Gastrocnemius medialis (tissue), 4 donors: ENCODE data around the gene TXLNG.

ENCODE experiments used
- POLR2A ChIP-seq, 2 donors: fragments of 450-650 bp; IDR thresholded peaks; one replicate each; pipeline ENCODE4 v1.6.1; 2017; ENCODE audit warnings: antibody characterized with exemption in 2 of 2, mild to moderate bottlenecking in 2 of 2, moderate library complexity in 2 of 2
- TF ChIP-seq, protein P1 (sequence below), 5 experiments: fragments of 450-650 bp in 3 of 5; fragments of 200-600 bp in 2 of 5; sonication (generic) in 2 of 5; IDR thresholded peaks in 4 of 5; conservative IDR thresholded peaks in 1 of 5; 1 replicate in 4 of 5; 2 replicates in 1 of 5; pipeline ENCODE4 v1.5.1; 2016 to 2019; ENCODE audit warnings: antibody characterized with exemption in 5 of 5, mild to moderate bottlenecking in 3 of 5, moderate library complexity in 3 of 5

DNA sequence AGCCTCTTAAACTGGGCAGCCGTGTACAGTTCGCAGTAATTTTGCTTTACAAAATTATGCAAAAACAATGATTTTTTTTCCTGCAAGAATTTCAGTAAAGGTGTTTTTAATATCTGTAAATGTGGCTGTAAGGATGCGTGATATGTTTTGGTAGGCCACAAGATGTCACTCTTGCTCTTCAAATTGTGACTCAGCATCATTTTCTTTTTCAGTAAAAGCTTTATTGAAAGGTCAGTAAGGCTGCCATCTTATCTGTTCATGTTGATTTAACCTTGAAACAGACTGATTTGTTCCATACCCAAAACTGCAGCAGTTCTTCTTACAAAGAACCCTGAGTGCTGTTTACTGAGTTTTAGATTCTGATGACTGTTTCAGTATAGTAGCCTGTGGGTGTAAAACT is 39.9 kb downstream of the TXLNG start:
- TF ChIP-seq, protein P1, sequence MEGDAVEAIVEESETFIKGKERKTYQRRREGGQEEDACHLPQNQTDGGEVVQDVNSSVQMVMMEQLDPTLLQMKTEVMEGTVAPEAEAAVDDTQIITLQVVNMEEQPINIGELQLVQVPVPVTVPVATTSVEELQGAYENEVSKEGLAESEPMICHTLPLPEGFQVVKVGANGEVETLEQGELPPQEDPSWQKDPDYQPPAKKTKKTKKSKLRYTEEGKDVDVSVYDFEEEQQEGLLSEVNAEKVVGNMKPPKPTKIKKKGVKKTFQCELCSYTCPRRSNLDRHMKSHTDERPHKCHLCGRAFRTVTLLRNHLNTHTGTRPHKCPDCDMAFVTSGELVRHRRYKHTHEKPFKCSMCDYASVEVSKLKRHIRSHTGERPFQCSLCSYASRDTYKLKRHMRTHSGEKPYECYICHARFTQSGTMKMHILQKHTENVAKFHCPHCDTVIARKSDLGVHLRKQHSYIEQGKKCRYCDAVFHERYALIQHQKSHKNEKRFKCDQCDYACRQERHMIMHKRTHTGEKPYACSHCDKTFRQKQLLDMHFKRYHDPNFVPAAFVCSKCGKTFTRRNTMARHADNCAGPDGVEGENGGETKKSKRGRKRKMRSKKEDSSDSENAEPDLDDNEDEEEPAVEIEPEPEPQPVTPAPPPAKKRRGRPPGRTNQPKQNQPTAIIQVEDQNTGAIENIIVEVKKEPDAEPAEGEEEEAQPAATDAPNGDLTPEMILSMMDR (IDR thresholded peaks at IDR 0.05 in 4 of 5, conservative IDR thresholded peaks at IDR 0.05 in 1 of 5) = peak; percentile 30 to 59 (median 56)
- TF ChIP-seq POLR2A (IDR thresholded peaks at IDR 0.05) = no peak
